Activated naive CD4-positive, alpha-beta T cell treated with anti-CD3 and anti-CD28 coated beads for 36 hours (primary cell): Measurements from ENCODE around the gene ZNF555. TPM values are rescaled to one million over a fixed set of nuclear protein-coding genes. Genes with fewer than 3 reads are reported as not detected.
A peak's percentile ranks its signal among the peaks of the same experiment; 100 is the strongest.
"Not testable (repeated sequence)": the region's sequence is repeated elsewhere in the genome, so short reads cannot be mapped to it uniquely, and the experiment has no call there.

Source experiments
- CTCF ChIA-PET: fragments of 350-600 bp; sonication (Branson Sonifier 250); formaldehyde crosslinking; loops from one replicate; lab custom pipeline; 2021; ENCODE audit warnings: antibody characterized with exemption; lab: Charles Lee
- DNase-seq: peaks from one replicate; pipeline ENCODE4 v3.0.0-alpha.2; 2020
- H3K27ac Mint-ChIP-seq: one replicate; pipeline ENCODE4 v1.8.0; 2021; ENCODE audit warnings: mild to moderate bottlenecking, mixed read lengths
- H3K27me3 Mint-ChIP-seq: one replicate; pipeline ENCODE4 v1.8.0; 2021; ENCODE audit warnings: low read depth, mixed read lengths
- H3K36me3 Mint-ChIP-seq: one replicate; pipeline ENCODE4 v1.8.0; 2021; ENCODE audit warnings: low read depth, mixed read lengths
- H3K4me1 Mint-ChIP-seq: one replicate; pipeline ENCODE4 v1.8.0; 2021; ENCODE audit warnings: low read depth, mixed read lengths
- H3K4me3 Mint-ChIP-seq: one replicate; pipeline ENCODE4 v1.8.0; 2021; ENCODE audit warnings: mild to moderate bottlenecking, moderate library complexity, mixed read lengths
- H3K9me3 Mint-ChIP-seq: one replicate; pipeline ENCODE4 v1.8.0; 2021; ENCODE audit warnings: mixed read lengths
- intact Hi-C: fragments of 100-400 bp; cut with micrococcal nuclease; formaldehyde crosslinking; loops from one replicate; pipeline ENCODE4 v1.15.1; 2023
- total RNA-seq, 2 experiments: library from RNA; stranded (reverse); gene quantifications; one replicate each; pipeline ENCODE4 v1.2.3, GENCODE V29; 2021

ZNF555 gene
- total RNA-seq, 2 experiments from 2014 or later = 1.7 to 3.0 TPM

GRCh38 chr19:2810141-2811091 lies 30.9 kb upstream of the ZNF555 start:
- H3K9me3 Mint-ChIP-seq = no peaks in the 10 kb centered on the region
- H3K4me3 Mint-ChIP-seq = no peak overlapping the region
- no peaks in the 10 kb centered on the region for H3K4me1 Mint-ChIP-seq
- no peak overlapping the region for H3K27ac Mint-ChIP-seq
- no peaks in the 10 kb centered on the region for H3K27me3 Mint-ChIP-seq
- no peak for DNase-seq
- intact Hi-C loops = no loop called here
- H3K36me3 Mint-ChIP-seq = peaks cover 14% of the 10 kb centered on the region
- CTCF ChIA-PET = interaction anchor here (0.6 kb wide), 2 partner anchors 155 to 162 kb away, joined by 3 read pairs; no protein-coding TSS in a partner anchor

GRCh38 chr19:2811221-2811722 lies 30.0 kb upstream of the ZNF555 start:
- H3K4me1 Mint-ChIP-seq = no peaks in the 10 kb centered on the region
- H3K4me3 Mint-ChIP-seq = no peak overlapping the region
- intact Hi-C loops = no loop called here
- H3K27me3 Mint-ChIP-seq = no peaks in the 10 kb centered on the region
- H3K36me3 Mint-ChIP-seq = peaks cover 12% of the 10 kb centered on the region
- CTCF ChIA-PET = no interaction called here
- no peak for DNase-seq
- no peak overlapping the region for H3K27ac Mint-ChIP-seq
- no peaks in the 10 kb centered on the region for H3K9me3 Mint-ChIP-seq

GRCh38 chr19:2811735-2812413 lies 29.4 kb upstream of the ZNF555 start:
- no peak for DNase-seq
- H3K4me3 Mint-ChIP-seq = no peak overlapping the region
- H3K9me3 Mint-ChIP-seq = no peaks in the 10 kb centered on the region
- H3K36me3 Mint-ChIP-seq = peaks cover 12% of the 10 kb centered on the region
- no peaks in the 10 kb centered on the region for H3K27me3 Mint-ChIP-seq
- CTCF ChIA-PET = no interaction called here
- H3K4me1 Mint-ChIP-seq = no peaks in the 10 kb centered on the region
- intact Hi-C loops = no loop called here
- no peak overlapping the region for H3K27ac Mint-ChIP-seq

GRCh38 chr19:2812414-2813234 lies 28.7 kb upstream of the ZNF555 start:
- H3K27me3 Mint-ChIP-seq = no peaks in the 10 kb centered on the region
- no peak overlapping the region for H3K27ac Mint-ChIP-seq
- intact Hi-C loops = no loop called here
- peaks cover 4% of the 10 kb centered on the region for H3K4me1 Mint-ChIP-seq
- peaks cover 12% of the 10 kb centered on the region for H3K36me3 Mint-ChIP-seq
- H3K9me3 Mint-ChIP-seq = no peaks in the 10 kb centered on the region
- CTCF ChIA-PET = interaction anchor here (0.5 kb wide), 1 partner anchor 420 kb away, joined by 3 read pairs; no protein-coding TSS in a partner anchor
- H3K4me3 Mint-ChIP-seq = no peak overlapping the region
- no peak for DNase-seq

GRCh38 chr19:2813235-2814160 lies 27.8 kb upstream of the ZNF555 start:
- Mint-ChIP-seq H3K27me3 (no peaks in the 10 kb centered on the region), H3K9me3 (no peaks in the 10 kb centered on the region), H3K4me1 (peaks cover 4% of the 10 kb centered on the region), H3K36me3 (peaks cover 12% of the 10 kb centered on the region), H3K27ac (no peak overlapping the region), H3K4me3 (no peak overlapping the region)
- CTCF ChIA-PET = no interaction called here
- DNase-seq = no peak
- intact Hi-C loops = no loop called here

DNA sequence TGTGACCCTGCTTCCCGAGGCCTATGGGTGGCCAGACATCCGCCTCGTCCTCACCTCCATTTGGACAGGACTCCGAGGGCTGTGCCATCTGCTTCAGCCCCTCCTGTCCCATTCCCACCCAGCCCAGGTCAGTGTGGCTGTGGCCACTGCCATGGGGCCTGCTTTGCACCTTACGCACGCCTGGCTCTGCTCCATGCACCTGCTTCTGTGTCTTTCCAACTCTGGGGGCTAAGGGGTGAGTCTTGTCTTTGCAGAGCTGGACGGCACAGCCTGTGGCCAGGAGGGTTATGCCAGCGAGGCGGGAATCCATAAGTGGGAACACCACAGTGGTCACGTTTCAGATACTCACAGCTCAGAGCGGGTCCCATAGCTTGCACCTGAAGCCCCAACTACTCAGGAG lies 26.8 kb upstream of the ZNF555 start:
- intact Hi-C loops = no loop called here
- no peak for DNase-seq
- H3K36me3 Mint-ChIP-seq = peaks cover 5% of the 10 kb centered on the region
- H3K9me3 Mint-ChIP-seq = no peaks in the 10 kb centered on the region
- H3K27me3 Mint-ChIP-seq = no peaks in the 10 kb centered on the region
- H3K4me1 Mint-ChIP-seq = peaks cover 4% of the 10 kb centered on the region
- H3K4me3 Mint-ChIP-seq = no peak overlapping the region
- no peak overlapping the region for H3K27ac Mint-ChIP-seq
- CTCF ChIA-PET = no interaction called here

- intact Hi-C loops = no loop called here
- Mint-ChIP-seq H3K27ac (no peak overlapping the region), H3K4me3 (no peak overlapping the region), H3K27me3 (no peaks in the 10 kb centered on the region), H3K9me3 (no peaks in the 10 kb centered on the region), H3K36me3 (peaks cover 5% of the 10 kb centered on the region), H3K4me1 (peaks cover 5% of the 10 kb centered on the region)
- no peak for DNase-seq
- CTCF ChIA-PET = no interaction called here
These were observed 26.1 kb upstream of the ZNF555 start for GRCh38 chr19:2815191-2815614.

GRCh38 chr19:2815923-2816322 lies 25.4 kb upstream of the ZNF555 start:
- DNase-seq = no peak
- CTCF ChIA-PET = interaction anchor here (0.6 kb wide), 1 partner anchor 54 kb away, joined by 3 read pairs; no protein-coding TSS in a partner anchor
- Mint-ChIP-seq H3K27me3 (no peaks in the 10 kb centered on the region), H3K27ac (no peak overlapping the region), H3K4me1 (peaks cover 9% of the 10 kb centered on the region), H3K9me3 (no peaks in the 10 kb centered on the region), H3K4me3 (no peak overlapping the region), H3K36me3 (peaks cover 5% of the 10 kb centered on the region)
- intact Hi-C loops = no loop called here

DNA sequence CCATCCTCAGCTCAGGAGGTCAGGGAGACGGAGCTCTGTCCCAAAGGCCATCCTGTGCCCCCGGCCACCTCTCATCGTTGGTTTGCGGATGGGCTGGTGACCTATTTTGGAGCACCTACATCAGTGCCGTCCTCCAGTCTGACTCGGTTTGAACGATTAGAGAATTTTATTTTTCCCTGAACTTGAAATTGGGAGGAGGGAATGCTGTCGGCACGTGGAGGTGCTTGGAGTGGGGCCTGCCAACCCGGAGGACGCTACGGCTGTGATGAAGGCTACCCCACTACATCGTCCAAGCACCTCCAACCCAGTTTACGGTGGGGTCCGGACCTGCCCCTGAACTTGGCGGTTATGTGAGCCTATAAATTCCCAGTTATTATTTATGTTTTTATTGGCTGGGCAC lies 24.6 kb upstream of the ZNF555 start:
- intact Hi-C loops = no loop called here
- H3K27me3 Mint-ChIP-seq = no peaks in the 10 kb centered on the region
- H3K27ac Mint-ChIP-seq = no peak overlapping the region
- peaks cover 10% of the 10 kb centered on the region for H3K4me1 Mint-ChIP-seq
- H3K36me3 Mint-ChIP-seq = peaks cover 5% of the 10 kb centered on the region
- no peaks in the 10 kb centered on the region for H3K9me3 Mint-ChIP-seq
- no peak overlapping the region for H3K4me3 Mint-ChIP-seq
- CTCF ChIA-PET = no interaction called here
- no peak for DNase-seq

GRCh38 chr19:2817237-2817829 lies 23.9 kb upstream of the ZNF555 start:
- intact Hi-C loops, H3K4me3 Mint-ChIP-seq, H3K36me3 Mint-ChIP-seq, H3K27ac Mint-ChIP-seq, CTCF ChIA-PET, H3K9me3 Mint-ChIP-seq, H3K27me3 Mint-ChIP-seq: not testable (repeated sequence)
- H3K4me1 Mint-ChIP-seq = peaks cover 10% of the 10 kb centered on the region
- DNase-seq = peak; percentile 35
